IMR-90 (cell line): Measurements from ENCODE around the gene RNF224. TPM values are rescaled to one million over a fixed set of nuclear protein-coding genes. Genes with fewer than 3 reads are reported as not detected.

ENCODE experiments used
- ATAC-seq: fragments of 200-7000 bp; cut with Tn5 transposase; 2 replicates; pipeline ENCODE4 v1.9.1; 2020; ENCODE audit warnings: low read depth, mild to moderate bottlenecking, moderate library complexity
- BruUV-seq: library from RNA; stranded (reverse); fragments of 400-500 nt; replicated peaks from 2 replicates; lab custom pipeline; 2021; lab: Mats Ljungman, UMichigan
- CTCF ChIA-PET: fragments of 300-600 bp; formaldehyde crosslinking; extraction: SDS; loops from one replicate; lab custom pipeline; 2021; ENCODE audit warnings: antibody characterized with exemption; lab: Yijun Ruan, JAX
- POLR2A ChIA-PET: fragments of 300-600 bp; sonication (Branson Sonifier 250); formaldehyde crosslinking; loops from one replicate; lab custom pipeline; 2022; ENCODE audit warnings: antibody characterized with exemption; ENCODE audit not compliant: unreplicated experiment; lab: Charles Lee
- DNase-seq: peaks from one replicate; pipeline ENCODE4 v3.0.0; 2013
- H2AFZ ChIP-seq: replicated peaks from 2 replicates; pipeline ENCODE3; 2013; ENCODE audit warnings: low read length, mild to moderate bottlenecking; ENCODE audit not compliant: poor library complexity
- H2AK5ac ChIP-seq: 2 replicates; pipeline ENCODE4 v1.6.1; 2013; ENCODE audit warnings: low read depth, low read length, inconsistent platforms
- H2AK9ac ChIP-seq: replicated peaks from 2 replicates; pipeline ENCODE3; 2013; ENCODE audit warnings: mild to moderate bottlenecking, low read depth, low read length, moderate library complexity; ENCODE audit not compliant: poor library complexity
- H2BK120ac ChIP-seq: 2 replicates; pipeline ENCODE4 v1.6.1; 2013; ENCODE audit warnings: low read depth, low read length, inconsistent platforms
- H2BK15ac ChIP-seq: 3 replicates; pipeline ENCODE4 v1.6.1; 2013; ENCODE audit warnings: low read depth, low read length, inconsistent platforms
- H2BK20ac ChIP-seq: 2 replicates; pipeline ENCODE4 v1.6.1; 2013; ENCODE audit warnings: low read depth, mild to moderate bottlenecking, inconsistent platforms, low read length, moderate library complexity
- H2BK5ac ChIP-seq: 2 replicates; pipeline ENCODE4 v1.6.1; 2013; ENCODE audit warnings: mild to moderate bottlenecking, low read depth, low read length, inconsistent platforms; ENCODE audit not compliant: poor library complexity, severe bottlenecking
- H3K14ac ChIP-seq: replicated peaks from 2 replicates; pipeline ENCODE4 v1.6.1; 2013; ENCODE audit warnings: low read depth, low read length, inconsistent platforms
- H3K18ac ChIP-seq: 2 replicates; pipeline ENCODE4 v1.6.1; 2013; ENCODE audit warnings: low read depth, low read length, control low read depth
- H3K23ac ChIP-seq: 2 replicates; pipeline ENCODE4 v1.6.1; 2013; ENCODE audit warnings: low read depth, low read length, inconsistent platforms
- H3K27ac ChIP-seq: 2 replicates; pipeline ENCODE4 v1.5.1; 2013; ENCODE audit warnings: mild to moderate bottlenecking, control low read depth, low read length; ENCODE audit not compliant: insufficient read depth
- H3K27me3 ChIP-seq: 2 replicates; pipeline ENCODE4 v1.6.1; 2013; ENCODE audit warnings: low read length; ENCODE audit not compliant: control insufficient read depth, insufficient read depth
- H3K36me3 ChIP-seq: 2 replicates; pipeline ENCODE4 v1.6.1; 2013; ENCODE audit warnings: low read length, mixed read lengths; ENCODE audit not compliant: control insufficient read depth, insufficient read depth
- H3K4ac ChIP-seq: 2 replicates; pipeline ENCODE4 v1.6.1; 2013; ENCODE audit warnings: low read depth, low read length, inconsistent platforms
- H3K4me1 ChIP-seq: 2 replicates; pipeline ENCODE4 v1.6.1; 2013; ENCODE audit warnings: low read length, mixed read lengths; ENCODE audit not compliant: control insufficient read depth, insufficient read depth
- H3K4me2 ChIP-seq: 2 replicates; pipeline ENCODE4 v1.6.1; 2013; ENCODE audit warnings: low read depth, mild to moderate bottlenecking, control low read depth, low read length, moderate library complexity
- H3K4me3 ChIP-seq: 2 replicates; pipeline ENCODE4 v1.5.1; 2013; ENCODE audit warnings: low read depth, mild to moderate bottlenecking, control low read depth, low read length, moderate library complexity; ENCODE audit not compliant: insufficient read depth
- H3K56ac ChIP-seq: 2 replicates; pipeline ENCODE4 v1.6.1; 2013; ENCODE audit warnings: low read length, inconsistent platforms; ENCODE audit not compliant: insufficient read depth; ENCODE audit errors: extremely low read depth
- H3K79me1 ChIP-seq, 2 experiments: 2 replicates each; pipeline ENCODE4 v1.6.1; 2013; ENCODE audit warnings: low read length in 2 of 2, inconsistent platforms in 1 of 2, low read depth in 1 of 2
- H3K9ac ChIP-seq: 2 replicates; pipeline ENCODE4 v1.6.1; 2013; ENCODE audit warnings: low read depth, low read length, control low read depth
- H3K9me1 ChIP-seq: 2 replicates; pipeline ENCODE4 v1.6.1; 2013; ENCODE audit warnings: low read length, inconsistent platforms; ENCODE audit not compliant: insufficient read depth
- H3K9me3 ChIP-seq: 2 replicates; pipeline ENCODE4 v1.6.1; 2013; ENCODE audit warnings: low read length; ENCODE audit not compliant: control insufficient read depth, insufficient read depth
- H4K20me1 ChIP-seq: 2 replicates; pipeline ENCODE4 v1.6.1; 2013; ENCODE audit warnings: low read length, inconsistent platforms; ENCODE audit not compliant: insufficient read depth
- H4K5ac ChIP-seq: 2 replicates; pipeline ENCODE4 v1.6.1; 2013; ENCODE audit warnings: mild to moderate bottlenecking, low read depth, low read length, control low read depth
- H4K8ac ChIP-seq, 2 experiments: 2 replicates each; pipeline ENCODE4 v1.6.1; 2013; ENCODE audit warnings: low read depth in 2 of 2, low read length in 2 of 2, control low read depth in 1 of 2, inconsistent platforms in 1 of 2
- H4K91ac ChIP-seq: 2 replicates; pipeline ENCODE4 v1.6.1; 2013; ENCODE audit warnings: low read depth, low read length, inconsistent platforms; ENCODE audit not compliant: insufficient read depth
- BHLHE40 ChIP-seq: fragments of 150-350 bp; IDR thresholded peaks from 2 replicates; pipeline ENCODE4 v1.6.1; 2016; ENCODE audit warnings: mild to moderate bottlenecking, low read depth, low read length
- CEBPB ChIP-seq: IDR thresholded peaks from 2 replicates; pipeline ENCODE4 v1.6.1; 2012; ENCODE audit warnings: low read depth, low read length, improper control_type of control experiment
- CHD1 ChIP-seq: IDR thresholded peaks from 2 replicates; pipeline ENCODE4 v1.6.1; 2012; ENCODE audit warnings: low read depth, low read length, improper control_type of control experiment
- FOS ChIP-seq: fragments of 150-350 bp; IDR thresholded peaks from 2 replicates; pipeline ENCODE4 v1.6.1; 2016; ENCODE audit warnings: low read depth, low read length
- MAZ ChIP-seq: IDR thresholded peaks from 2 replicates; pipeline ENCODE4 v1.6.1; 2012; ENCODE audit warnings: low read depth, mild to moderate bottlenecking, low read length, improper control_type of control experiment, moderate library complexity, borderline replicate concordance
- MXI1 ChIP-seq: IDR thresholded peaks from 2 replicates; pipeline ENCODE4 v1.6.1; 2012; ENCODE audit warnings: low read depth, mild to moderate bottlenecking, low read length, moderate library complexity, borderline replicate concordance
- POLR2A ChIP-seq: IDR thresholded peaks from 2 replicates; pipeline ENCODE4 v1.6.1; 2012; ENCODE audit warnings: mild to moderate bottlenecking, low read depth, low read length
- RAD21 ChIP-seq: IDR thresholded peaks from 2 replicates; pipeline ENCODE4 v1.6.1; 2012; ENCODE audit warnings: low read length, improper control_type of control experiment
- RCOR1 ChIP-seq: IDR thresholded peaks from 2 replicates; pipeline ENCODE4 v1.6.1; 2012; ENCODE audit warnings: mild to moderate bottlenecking, low read length, improper control_type of control experiment; ENCODE audit not compliant: insufficient replicate concordance
- SMC3 ChIP-seq: fragments of 150-350 bp; IDR thresholded peaks from 2 replicates; pipeline ENCODE4 v1.6.1; 2016; ENCODE audit warnings: low read depth, mild to moderate bottlenecking, antibody characterized with exemption, low read length, moderate library complexity
- WGBS, 2 experiments: methylation state at CpG; one replicate each; pipeline versions ENCODE4 v1.1.5 to v1.1.7; 2013; ENCODE audit warnings: missing lambda C conversion rate in 2 of 2; ENCODE audit not compliant: insufficient read length in 1 of 2; ENCODE audit errors: extremely low coverage in 2 of 2; 5-methylcytosine and 5-hydroxymethylcytosine counted together
- dilution Hi-C: fragments of 300-500 bp; cut with HindIII; formaldehyde crosslinking; loops from one replicate; pipeline ENCODE4 v1.14.3; 2018; ENCODE audit warnings: low sequenced_read_pairs; ENCODE audit not compliant: unreplicated experiment
- in situ Hi-C: fragments of 300-500 bp; cut with MboI; formaldehyde crosslinking; loops from 3 replicates; pipeline ENCODE4 v1.14.3; 2019; ENCODE audit warnings: low sequenced_read_pairs, inconsistent platforms, mixed read lengths
- intact Hi-C: fragments of 100-400 bp; cut with micrococcal nuclease; formaldehyde crosslinking; loops from 2 replicates; pipeline ENCODE4 v1.10.0; 2022
- polyA plus RNA-seq, 3 experiments: library from polyadenylated mRNA; depleted of rRNA; stranded (reverse); fragments of >200 nt; gene quantifications; 2 replicates each; pipeline ENCODE4 v1.2.3, GENCODE V29; 2012; ENCODE audit warnings: low replicate concordance in 1 of 3
- total RNA-seq: library from RNA; depleted of rRNA; stranded (reverse); fragments of >200 nt; gene quantifications from 2 replicates; pipeline ENCODE4 v1.2.3, GENCODE V29; 2012

RNF224 gene
- total and polyA plus RNA-seq, 2 of the 4 experiments (the other 2 are of a cell fraction), result not detected

DNA sequence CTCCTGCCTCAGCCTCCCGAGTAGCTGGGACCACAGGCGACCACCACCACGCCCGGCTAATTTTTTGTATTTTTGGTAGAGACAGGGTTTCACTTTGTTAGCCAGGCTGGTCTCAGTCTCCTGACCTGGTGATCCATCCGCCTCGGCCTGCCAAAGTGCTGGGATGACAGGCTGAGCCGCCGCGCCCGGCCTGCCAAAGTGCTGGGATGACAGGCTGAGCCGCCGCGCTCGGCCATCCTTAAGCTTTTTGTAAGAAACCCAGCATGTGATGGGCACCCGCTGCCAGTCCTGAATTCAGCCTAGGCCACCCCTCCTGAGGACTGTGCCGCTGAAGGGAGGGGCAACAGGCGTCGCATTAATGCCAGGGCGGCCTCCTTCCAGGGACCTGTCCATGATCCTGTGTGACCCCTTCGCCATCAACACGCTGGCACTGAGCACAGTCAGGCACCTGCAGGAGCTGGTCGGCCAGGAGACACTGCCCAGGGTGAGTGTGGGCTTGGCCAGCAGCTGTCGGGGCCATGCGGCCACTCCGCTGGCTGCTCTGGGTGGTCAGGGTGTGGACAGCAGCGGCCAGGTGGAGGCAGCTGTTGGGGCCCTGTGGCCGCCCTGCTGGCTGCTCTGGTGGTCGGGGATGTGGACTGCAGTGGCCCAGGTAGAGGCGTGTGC, 38.3 kb downstream of the RNF224 start:
- Histone ChIP-seq H2AK5ac (no peak overlapping the region), H3K27ac (no peak overlapping the region), H4K8ac (no peak overlapping the region), H3K4me3 (no peak overlapping the region), H2AK9ac (no peak overlapping the region), H3K18ac (no peak overlapping the region), H2AFZ (no peak overlapping the region), H3K27me3 (no peaks in the 10 kb centered on the region), H3K79me1 (peaks cover 13 to 48% of the 10 kb centered on the region in 2 experiments; a peak in 3 of 4 replicates), H4K20me1 (peaks cover 24% of the 10 kb centered on the region), H3K23ac (no peak overlapping the region), H3K9me3 (no peaks in the 10 kb centered on the region), H4K91ac (no peak overlapping the region), H3K56ac (no peak overlapping the region), H3K9ac (no peak overlapping the region), H3K9me1 (peaks cover 14% of the 10 kb centered on the region), H3K14ac (no peak overlapping the region), H3K4me2 (no peak overlapping the region), H2BK15ac (no peak overlapping the region), H2BK20ac (no peak overlapping the region), H4K5ac (no peak overlapping the region), H3K4me1 (peaks cover 12% of the 10 kb centered on the region), H2BK120ac (no peak overlapping the region), H3K36me3 (peaks cover 51% of the 10 kb centered on the region), H2BK5ac (no peak overlapping the region), H3K4ac (no peak overlapping the region)
- no TSS peak for BruUV-seq
- ChIA-PET CTCF (no interaction called here), POLR2A (interaction anchor here (0.6 kb wide), 1 partner anchor 19 kb away, joined by 7 read pairs; no protein-coding TSS in a partner anchor)
- dilution Hi-C loops (no loop called here), in situ Hi-C loops (no loop called here), intact Hi-C loops (no loop called here)
- no peak for ATAC-seq
- DNase-seq, result no peak
- TF ChIP-seq RAD21 (no peak), FOS (no peak), CHD1 (no peak), SMC3 (no peak), CEBPB (no peak), MAZ (no peak), BHLHE40 (no peak), RCOR1 (no peak), MXI1 (no peak), POLR2A (no peak)
- WGBS, 2 experiments, result 99% methylated on average over 12 of the region's 29 CpGs; no CpG with 5 or more reads in 1 of the 2 experiments
